ENCODE results near the gene ST6GAL1.

GRCh38 chr3:186896875-186897274 lies 33.5 kb upstream of the ST6GAL1 start:
- TF ChIP-seq, protein P1, sequence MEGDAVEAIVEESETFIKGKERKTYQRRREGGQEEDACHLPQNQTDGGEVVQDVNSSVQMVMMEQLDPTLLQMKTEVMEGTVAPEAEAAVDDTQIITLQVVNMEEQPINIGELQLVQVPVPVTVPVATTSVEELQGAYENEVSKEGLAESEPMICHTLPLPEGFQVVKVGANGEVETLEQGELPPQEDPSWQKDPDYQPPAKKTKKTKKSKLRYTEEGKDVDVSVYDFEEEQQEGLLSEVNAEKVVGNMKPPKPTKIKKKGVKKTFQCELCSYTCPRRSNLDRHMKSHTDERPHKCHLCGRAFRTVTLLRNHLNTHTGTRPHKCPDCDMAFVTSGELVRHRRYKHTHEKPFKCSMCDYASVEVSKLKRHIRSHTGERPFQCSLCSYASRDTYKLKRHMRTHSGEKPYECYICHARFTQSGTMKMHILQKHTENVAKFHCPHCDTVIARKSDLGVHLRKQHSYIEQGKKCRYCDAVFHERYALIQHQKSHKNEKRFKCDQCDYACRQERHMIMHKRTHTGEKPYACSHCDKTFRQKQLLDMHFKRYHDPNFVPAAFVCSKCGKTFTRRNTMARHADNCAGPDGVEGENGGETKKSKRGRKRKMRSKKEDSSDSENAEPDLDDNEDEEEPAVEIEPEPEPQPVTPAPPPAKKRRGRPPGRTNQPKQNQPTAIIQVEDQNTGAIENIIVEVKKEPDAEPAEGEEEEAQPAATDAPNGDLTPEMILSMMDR (IDR thresholded peaks at IDR 0.05 in 4 of 5, conservative IDR thresholded peaks at IDR 0.05 in 1 of 5): no peak
- TF ChIP-seq POLR2A (IDR thresholded peaks at IDR 0.05): no peak

All from gastrocnemius medialis (tissue), 4 donors.